Measurements from ENCODE around the gene CSNK2B.
"Not testable (repeated sequence)": the region's sequence is repeated elsewhere in the genome, so short reads cannot be mapped to it uniquely, and the experiment has no call there.

Gene CSNK2B

DNA sequence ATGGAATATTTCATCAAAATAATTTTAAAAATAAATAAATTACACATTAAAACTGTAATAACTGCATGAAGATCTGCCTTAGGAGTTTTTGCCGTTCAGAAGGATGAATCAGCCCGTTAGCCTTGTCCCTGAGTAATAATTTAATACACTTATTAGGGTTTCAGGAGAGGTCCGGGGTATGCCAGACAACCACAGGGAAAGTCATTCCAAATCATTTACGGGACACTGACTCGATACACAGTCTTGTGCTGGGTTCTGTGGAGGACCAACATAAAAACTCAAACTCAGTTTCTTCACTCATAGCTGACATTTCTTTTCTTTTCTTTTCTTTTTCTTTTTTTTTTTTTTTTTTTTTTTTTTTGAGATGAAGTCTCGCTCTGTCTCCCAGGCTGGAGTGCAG lies 40.1 kb downstream of the CSNK2B start:
- Histone ChIP-seq H3K9ac (ENCODE audit: low read length) (no peak overlapping the region), H3K36me3 (ENCODE audit: control insufficient read depth, insufficient read depth, low read length) (peaks cover under 1% of the 10 kb centered on the region), H3K27me3 (ENCODE audit: control insufficient read depth, insufficient read depth, low read length) (no peaks in the 10 kb centered on the region), H3K4me3 (ENCODE audit: low read length) (no peak overlapping the region), H3K4me1 (ENCODE audit: control insufficient read depth, insufficient read depth, low read length) (peaks cover 9% of the 10 kb centered on the region), H3K27ac (ENCODE audit: low read depth, low read length) (no peak overlapping the region)

DNA sequence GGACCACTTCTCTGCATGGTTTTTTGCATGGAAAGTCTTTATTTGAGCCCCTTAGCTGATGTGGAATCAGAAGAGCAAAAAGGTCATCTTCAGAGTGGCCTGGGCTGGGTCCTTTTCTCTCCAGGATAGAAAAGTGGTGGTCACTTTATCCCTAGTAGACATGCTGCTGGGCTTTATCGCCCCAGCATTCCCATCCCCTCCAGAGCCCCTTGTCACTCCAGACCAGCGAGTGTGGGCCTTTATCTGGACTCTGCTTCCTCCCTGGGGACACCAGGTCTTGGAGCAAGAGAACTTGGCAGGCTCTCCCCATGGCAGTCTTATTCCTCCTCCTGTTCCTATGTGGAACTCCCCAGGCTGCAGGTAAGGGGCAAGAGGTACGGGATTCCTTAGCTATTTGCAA lies 40.7 kb downstream of the CSNK2B start, which contains the start of gene LY6G6F:
TSS of gene LY6G6F (plus strand) at position 268 of the 400 bp plus-strand sequence. CDS start at position 309, 41 bp downstream.
- Histone ChIP-seq H3K9ac (ENCODE audit: low read length) (no peak within 1 kb of the TSS), H3K27ac (ENCODE audit: low read depth, low read length) (no peak within 1 kb of the TSS), H3K4me3 (ENCODE audit: low read length) (no peak within 1 kb of the TSS), H3K27me3 (ENCODE audit: control insufficient read depth, insufficient read depth, low read length) (no peaks in the 10 kb centered on the region), H3K4me1 (ENCODE audit: control insufficient read depth, insufficient read depth, low read length) (peaks cover 7% of the 10 kb centered on the region), H3K36me3 (ENCODE audit: control insufficient read depth, insufficient read depth, low read length) (no peaks in the 10 kb centered on the region)

- H3K36me3 ChIP-seq (ENCODE audit: control insufficient read depth, insufficient read depth, low read length), result no peaks in the 10 kb centered on the region
- no peak overlapping the region for H3K9ac ChIP-seq (ENCODE audit: low read length)
- no peak overlapping the region for H3K27ac ChIP-seq (ENCODE audit: low read depth, low read length)
- no peak overlapping the region for H3K4me3 ChIP-seq (ENCODE audit: low read length)
- H3K27me3 ChIP-seq (ENCODE audit: control insufficient read depth, insufficient read depth, low read length), result no peaks in the 10 kb centered on the region
- H3K4me1 ChIP-seq (ENCODE audit: control insufficient read depth, insufficient read depth, low read length), result no peaks in the 10 kb centered on the region
Observed at GRCh38 chr6:31707701-31708100, 41.8 kb downstream of the CSNK2B start.

DNA sequence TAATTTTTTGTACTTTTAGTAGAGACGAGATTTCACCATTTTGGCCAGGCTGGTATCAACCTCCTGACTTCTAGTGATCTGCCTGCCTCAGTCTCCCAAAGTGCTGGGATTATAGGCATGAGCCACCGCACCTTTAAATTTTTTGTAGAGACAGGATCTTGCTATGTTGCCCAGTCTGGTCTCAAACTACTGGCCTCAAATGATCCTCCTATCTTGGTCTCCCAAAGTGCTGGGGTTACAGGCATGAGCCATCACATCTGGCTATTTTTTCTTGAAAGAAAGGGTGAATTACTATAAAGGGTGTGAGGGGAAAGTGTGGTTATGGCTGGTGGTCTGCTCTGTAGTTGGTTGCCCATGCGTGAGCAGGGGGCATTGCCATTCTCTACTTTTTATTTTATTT lies 42.3 kb downstream of the CSNK2B start:
- H3K27ac ChIP-seq (ENCODE audit: low read depth, low read length), result no peak overlapping the region
- H3K27me3 ChIP-seq (ENCODE audit: control insufficient read depth, insufficient read depth, low read length), result no peaks in the 10 kb centered on the region
- no peaks in the 10 kb centered on the region for H3K4me1 ChIP-seq (ENCODE audit: control insufficient read depth, insufficient read depth, low read length)
- no peaks in the 10 kb centered on the region for H3K36me3 ChIP-seq (ENCODE audit: control insufficient read depth, insufficient read depth, low read length)
- H3K4me3 ChIP-seq (ENCODE audit: low read length), result no peak overlapping the region
- H3K9ac ChIP-seq (ENCODE audit: low read length), result no peak overlapping the region

DNA sequence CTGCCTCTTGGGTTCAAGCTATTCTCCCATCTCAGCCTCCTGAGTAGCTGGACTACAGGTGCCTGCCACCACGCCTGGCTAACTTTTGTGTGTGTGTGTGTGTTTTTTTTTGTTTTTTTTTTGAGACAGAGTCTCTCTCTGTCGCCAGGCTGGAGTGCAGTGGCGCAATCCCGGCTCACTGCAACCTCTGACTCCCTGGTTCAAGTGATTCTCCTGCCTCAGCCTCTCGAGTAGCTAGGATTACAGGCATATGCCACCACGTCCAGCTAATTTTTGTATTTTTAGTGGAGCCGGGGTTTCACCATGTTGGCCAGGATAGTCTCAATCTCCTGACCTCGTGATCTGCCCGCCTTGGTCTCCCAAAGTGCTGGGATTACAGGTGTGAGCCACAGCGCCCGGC lies 43.3 kb downstream of the CSNK2B start:
- H3K27ac ChIP-seq (ENCODE audit: low read depth, low read length); H3K4me1 ChIP-seq (ENCODE audit: control insufficient read depth, insufficient read depth, low read length); H3K27me3 ChIP-seq (ENCODE audit: control insufficient read depth, insufficient read depth, low read length); H3K9ac ChIP-seq (ENCODE audit: low read length); H3K36me3 ChIP-seq (ENCODE audit: control insufficient read depth, insufficient read depth, low read length); H3K4me3 ChIP-seq (ENCODE audit: low read length): not testable (repeated sequence)

- Histone ChIP-seq H3K4me3 (ENCODE audit: low read length) (no peak overlapping the region), H3K36me3 (ENCODE audit: control insufficient read depth, insufficient read depth, low read length) (no peaks in the 10 kb centered on the region), H3K9ac (ENCODE audit: low read length) (no peak overlapping the region), H3K27ac (ENCODE audit: low read depth, low read length) (no peak overlapping the region), H3K4me1 (ENCODE audit: control insufficient read depth, insufficient read depth, low read length) (no peaks in the 10 kb centered on the region), H3K27me3 (ENCODE audit: control insufficient read depth, insufficient read depth, low read length) (no peaks in the 10 kb centered on the region)
Observed at GRCh38 chr6:31710523-31711219, 44.8 kb downstream of the CSNK2B start.

GRCh38 chr6:31711233-31711632 lies 45.4 kb downstream of the CSNK2B start:
- Histone ChIP-seq H3K4me3 (ENCODE audit: low read length) (no peak overlapping the region), H3K27ac (ENCODE audit: low read depth, low read length) (no peak overlapping the region), H3K4me1 (ENCODE audit: control insufficient read depth, insufficient read depth, low read length) (no peaks in the 10 kb centered on the region), H3K9ac (ENCODE audit: low read length) (no peak overlapping the region), H3K36me3 (ENCODE audit: control insufficient read depth, insufficient read depth, low read length) (no peaks in the 10 kb centered on the region), H3K27me3 (ENCODE audit: control insufficient read depth, insufficient read depth, low read length) (no peaks in the 10 kb centered on the region)

DNA sequence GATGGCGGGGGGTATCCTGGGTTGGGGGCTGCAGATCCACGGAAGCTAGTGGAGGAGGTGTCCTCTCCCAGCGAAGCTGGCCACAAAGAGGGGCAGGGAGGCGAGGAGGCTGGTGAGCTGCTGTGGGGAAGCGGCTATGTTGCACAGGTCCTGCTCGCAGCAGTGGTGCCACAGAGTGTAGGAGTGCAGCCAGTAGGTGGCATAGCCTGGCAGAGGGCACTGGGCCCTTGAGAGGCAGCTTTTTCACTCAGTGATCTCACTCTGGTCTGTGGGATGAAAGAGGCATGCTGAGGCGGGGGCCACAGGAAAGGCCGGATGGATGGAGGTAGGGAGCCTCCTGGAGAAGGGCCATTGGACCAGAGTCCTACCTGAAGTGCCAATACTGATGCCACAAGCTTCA lies 46.4 kb downstream of the CSNK2B start:
- Histone ChIP-seq H3K4me1 (ENCODE audit: control insufficient read depth, insufficient read depth, low read length) (no peaks in the 10 kb centered on the region), H3K27ac (ENCODE audit: low read depth, low read length) (no peak overlapping the region), H3K27me3 (ENCODE audit: control insufficient read depth, insufficient read depth, low read length) (no peaks in the 10 kb centered on the region), H3K4me3 (ENCODE audit: low read length) (no peak overlapping the region), H3K9ac (ENCODE audit: low read length) (no peak overlapping the region), H3K36me3 (ENCODE audit: control insufficient read depth, insufficient read depth, low read length) (no peaks in the 10 kb centered on the region)

GRCh38 chr6:31713465-31713864 lies 47.6 kb downstream of the CSNK2B start:
- Histone ChIP-seq H3K27me3 (ENCODE audit: control insufficient read depth, insufficient read depth, low read length) (no peaks in the 10 kb centered on the region), H3K4me3 (ENCODE audit: low read length) (no peak overlapping the region), H3K9ac (ENCODE audit: low read length) (no peak overlapping the region), H3K36me3 (ENCODE audit: control insufficient read depth, insufficient read depth, low read length) (no peaks in the 10 kb centered on the region), H3K27ac (ENCODE audit: low read depth, low read length) (no peak overlapping the region), H3K4me1 (ENCODE audit: control insufficient read depth, insufficient read depth, low read length) (no peaks in the 10 kb centered on the region)

- H3K36me3 ChIP-seq (ENCODE audit: control insufficient read depth, insufficient read depth, low read length), result no peaks in the 10 kb centered on the region
- H3K27ac ChIP-seq (ENCODE audit: low read depth, low read length), result no peak overlapping the region
- H3K4me3 ChIP-seq (ENCODE audit: low read length), result no peak overlapping the region
- no peaks in the 10 kb centered on the region for H3K4me1 ChIP-seq (ENCODE audit: control insufficient read depth, insufficient read depth, low read length)
- no peak overlapping the region for H3K9ac ChIP-seq (ENCODE audit: low read length)
- H3K27me3 ChIP-seq (ENCODE audit: control insufficient read depth, insufficient read depth, low read length), result no peaks in the 10 kb centered on the region
Observed at GRCh38 chr6:31713991-31714684, 48.3 kb downstream of the CSNK2B start.

GRCh38 chr6:31715022-31715958 lies 49.4 kb downstream of the CSNK2B start, which contains the start of gene LY6G6D:
LY6G6D (plus strand) TSS chr6:31715348; CDS start chr6:31715356, 8 bp downstream.
- Histone ChIP-seq H3K4me1 (ENCODE audit: control insufficient read depth, insufficient read depth, low read length) (no peaks in the 10 kb centered on the region), H3K4me3 (ENCODE audit: low read length) (no peak within 1 kb of the TSS), H3K27me3 (ENCODE audit: control insufficient read depth, insufficient read depth, low read length) (no peaks in the 10 kb centered on the region), H3K36me3 (ENCODE audit: control insufficient read depth, insufficient read depth, low read length) (no peaks in the 10 kb centered on the region), H3K9ac (ENCODE audit: low read length) (no peak within 1 kb of the TSS), H3K27ac (ENCODE audit: low read depth, low read length) (peak within 1 kb of the TSS; percentile 75)

GRCh38 chr6:31717499-31718222 lies 51.8 kb downstream of the CSNK2B start:
- Histone ChIP-seq H3K4me1 (ENCODE audit: control insufficient read depth, insufficient read depth, low read length) (no peaks in the 10 kb centered on the region), H3K9ac (ENCODE audit: low read length) (no peak overlapping the region), H3K4me3 (ENCODE audit: low read length) (no peak overlapping the region), H3K27me3 (ENCODE audit: control insufficient read depth, insufficient read depth, low read length) (no peaks in the 10 kb centered on the region), H3K36me3 (ENCODE audit: control insufficient read depth, insufficient read depth, low read length) (no peaks in the 10 kb centered on the region), H3K27ac (ENCODE audit: low read depth, low read length) (no peak overlapping the region)

Measured in rectal smooth muscle tissue (tissue), 1 donor.